Measurements from ENCODE around the gene THRB.

THRB gene

DNA sequence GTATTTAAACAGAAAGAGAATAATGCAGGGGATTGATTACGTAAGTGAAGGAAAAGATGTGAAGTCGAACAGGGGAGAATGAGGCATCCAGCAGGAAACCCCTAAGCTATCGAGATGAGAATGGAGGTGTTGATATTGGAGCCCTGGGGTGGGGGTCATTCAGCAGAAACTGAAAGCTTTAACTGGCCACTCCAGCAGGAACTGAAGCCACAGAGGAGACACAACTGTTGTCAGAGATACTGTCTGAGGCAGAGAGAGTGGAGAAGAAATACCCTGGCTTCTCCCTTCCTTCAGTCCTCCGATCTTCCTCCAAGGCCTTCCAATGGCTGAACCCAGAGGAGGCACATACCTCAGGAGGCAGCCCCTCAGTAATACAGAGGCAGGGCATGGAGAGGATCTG, 152.4 kb downstream of the THRB start:
- no peak for DNase-seq

DNA sequence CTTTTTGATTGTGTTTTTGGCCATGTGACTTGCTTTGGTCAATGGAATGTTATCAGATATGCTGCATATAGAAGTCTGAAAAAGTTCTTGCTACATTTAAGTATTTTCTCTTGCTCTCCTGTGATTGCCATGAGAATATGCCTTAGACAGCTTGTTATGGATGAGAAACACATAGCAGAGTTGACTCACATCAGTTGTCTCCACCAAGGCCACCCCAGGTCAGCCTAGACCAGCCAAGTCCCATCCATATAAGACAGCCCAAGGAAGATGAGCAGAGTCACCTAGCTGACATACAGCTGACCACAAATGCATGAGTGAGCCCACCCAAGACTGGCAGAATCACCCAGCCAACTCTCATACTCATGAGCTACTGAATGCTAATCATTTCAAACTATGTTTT, 153.0 kb downstream of the THRB start:
- DNase-seq = no peak

DNA sequence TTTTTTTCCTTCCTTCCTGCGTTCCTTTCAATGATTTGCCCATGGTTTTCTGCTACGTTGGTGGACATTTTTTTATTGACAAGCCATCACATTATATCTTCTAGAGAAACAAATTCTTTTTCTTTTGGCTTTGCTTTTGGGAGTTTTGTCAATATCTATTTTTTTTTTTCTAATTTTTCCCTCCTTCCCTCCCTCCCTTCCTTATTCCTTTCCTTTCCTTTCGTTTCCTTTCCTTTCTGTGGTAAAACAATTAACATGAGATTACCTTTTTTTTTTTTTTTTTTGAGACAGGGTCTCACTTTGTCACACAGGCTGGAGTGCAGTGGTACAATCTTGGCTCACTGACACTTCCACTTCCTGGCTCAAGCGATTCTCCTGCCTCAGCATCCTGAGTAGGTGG, 153.7 kb downstream of the THRB start:
- no peak for DNase-seq

DNA sequence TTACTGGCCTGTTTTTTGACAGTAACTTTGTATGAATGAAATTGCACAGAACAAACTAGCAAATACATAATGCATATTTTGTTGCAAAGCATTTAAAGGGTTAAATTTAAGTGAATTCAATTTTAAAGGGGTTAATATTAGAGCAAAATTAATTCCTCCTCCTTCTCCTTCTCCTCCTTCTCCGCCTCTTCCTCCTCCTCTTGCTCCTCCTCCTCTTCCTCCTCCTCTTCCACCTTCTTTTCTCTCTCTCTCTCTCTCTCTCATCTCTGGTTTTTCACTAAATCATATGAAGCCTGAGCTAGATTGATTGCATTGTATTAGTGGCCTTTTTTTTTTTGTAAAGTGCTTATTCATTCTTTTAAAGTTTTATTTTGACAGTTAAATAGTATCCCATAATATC, 154.5 kb downstream of the THRB start:
- DNase-seq = no peak

DNA sequence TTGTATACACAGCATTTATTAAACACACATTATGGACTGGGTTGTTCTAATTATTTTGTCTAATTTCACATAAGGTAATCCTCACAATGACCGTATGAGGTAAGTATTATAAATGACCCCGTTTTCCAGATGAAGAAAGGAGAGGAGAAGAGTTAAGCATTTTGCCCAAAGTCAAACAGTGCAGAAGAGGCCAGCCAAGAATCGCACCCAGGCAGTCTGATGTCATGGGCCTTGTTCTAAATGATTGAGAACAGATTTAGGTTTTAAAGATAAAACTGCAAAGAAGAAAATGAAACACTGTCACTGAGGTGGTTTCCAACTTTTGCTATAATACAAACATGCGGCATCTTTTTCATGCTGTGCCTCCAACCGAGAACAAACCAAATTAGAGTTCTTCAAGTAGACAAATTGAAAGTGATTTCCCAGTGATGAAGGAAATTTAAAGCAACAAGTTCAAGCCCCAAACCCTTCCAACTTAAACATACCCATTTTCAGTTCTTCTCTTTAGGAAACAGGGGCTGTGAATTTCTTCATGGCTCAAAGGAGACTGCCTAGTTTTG, 155.3 kb downstream of the THRB start:
- DNase-seq = no peak

DNA sequence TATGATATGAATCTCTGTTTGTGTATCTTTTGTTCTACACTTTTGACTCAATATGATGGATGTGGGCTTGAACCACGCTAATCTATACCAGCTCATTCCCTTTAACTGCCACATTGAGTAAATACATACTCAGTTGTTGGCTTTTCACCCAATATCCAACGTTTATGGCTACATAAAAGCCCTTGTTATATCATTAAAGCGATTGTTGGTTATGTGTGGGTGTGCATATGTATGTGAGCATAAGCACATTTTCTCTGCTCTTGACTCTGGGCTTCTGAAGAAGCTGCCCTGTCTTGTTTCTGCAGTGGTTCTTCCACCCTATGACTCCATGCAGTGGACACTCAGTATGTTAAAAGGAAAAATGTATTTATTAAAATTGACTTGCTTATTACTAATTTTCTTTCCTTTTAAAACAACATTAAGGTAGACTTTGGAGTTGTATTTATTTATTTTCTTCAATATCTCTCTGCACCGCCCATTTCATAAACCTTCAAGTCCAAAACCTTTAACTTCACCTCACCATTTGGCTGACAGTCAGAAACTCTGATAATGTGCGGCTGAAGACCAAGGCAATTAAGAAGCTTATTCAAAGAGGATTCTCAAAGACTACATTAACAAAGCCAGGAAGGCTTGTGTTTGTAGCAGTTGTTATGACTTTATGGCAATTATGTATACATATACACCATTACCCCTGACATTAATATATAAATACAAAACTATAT, 156.1 kb downstream of the THRB start:
- peak; percentile 49 for DNase-seq

DNA sequence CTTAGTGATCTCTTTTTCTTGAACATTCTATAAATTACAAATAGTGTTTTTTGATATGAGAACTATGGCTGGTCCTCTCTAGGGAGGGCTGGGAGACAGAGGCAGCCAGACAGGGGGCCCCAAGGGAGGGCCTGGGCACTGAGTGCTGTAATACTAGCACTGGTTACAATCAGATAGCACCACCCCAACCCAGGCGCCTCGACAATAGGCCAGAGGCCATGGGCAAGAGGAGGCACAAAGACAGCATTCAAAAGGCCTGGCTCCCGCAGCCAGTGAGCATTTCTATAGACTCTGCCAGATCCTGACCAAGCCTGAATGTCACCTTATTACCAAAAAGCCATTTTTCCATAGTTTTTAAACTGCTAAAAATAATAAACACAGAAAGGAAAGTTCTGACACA, 158.5 kb downstream of the THRB start:
- DNase-seq = no peak

DNA sequence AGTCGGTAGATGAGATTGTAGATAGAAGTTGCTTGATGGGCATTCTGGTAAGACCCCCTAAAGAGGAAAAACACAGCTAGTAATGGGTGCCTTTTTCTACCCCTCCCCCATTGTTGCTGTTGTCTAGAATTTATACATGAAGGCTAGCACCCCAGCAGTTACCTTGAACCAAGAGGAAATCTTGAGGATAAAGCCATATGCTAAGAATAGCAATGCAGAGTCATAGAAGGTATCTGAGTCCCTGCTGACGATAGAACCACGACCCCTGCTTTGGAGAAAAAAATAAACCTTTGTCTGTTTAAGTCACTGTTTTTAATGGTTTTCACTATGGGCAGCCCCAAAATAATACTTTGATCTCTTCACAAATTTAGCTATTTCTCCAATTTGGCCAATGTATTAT, 162.6 kb downstream of the THRB start:
- DNase-seq = no peak

DNA sequence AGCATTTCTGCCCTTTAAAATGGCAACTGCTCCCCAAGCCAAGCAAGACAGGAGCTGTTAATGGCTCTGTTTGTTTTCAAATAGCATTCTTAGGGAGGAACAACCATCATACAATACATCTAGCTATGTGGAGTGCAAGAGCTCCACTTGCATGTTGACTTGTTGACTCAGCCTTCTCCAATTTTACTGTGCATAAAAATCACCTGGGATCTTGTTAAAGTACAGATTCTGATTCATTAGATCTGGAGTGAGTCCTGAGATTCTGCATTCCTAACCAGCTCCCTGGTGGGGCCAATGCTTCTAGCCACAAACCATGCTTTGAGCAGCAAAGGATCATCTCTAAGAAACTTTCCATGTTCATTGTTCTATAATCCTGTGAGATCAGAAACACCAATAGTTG, 171.4 kb downstream of the THRB start:
- no peak for DNase-seq

DNA sequence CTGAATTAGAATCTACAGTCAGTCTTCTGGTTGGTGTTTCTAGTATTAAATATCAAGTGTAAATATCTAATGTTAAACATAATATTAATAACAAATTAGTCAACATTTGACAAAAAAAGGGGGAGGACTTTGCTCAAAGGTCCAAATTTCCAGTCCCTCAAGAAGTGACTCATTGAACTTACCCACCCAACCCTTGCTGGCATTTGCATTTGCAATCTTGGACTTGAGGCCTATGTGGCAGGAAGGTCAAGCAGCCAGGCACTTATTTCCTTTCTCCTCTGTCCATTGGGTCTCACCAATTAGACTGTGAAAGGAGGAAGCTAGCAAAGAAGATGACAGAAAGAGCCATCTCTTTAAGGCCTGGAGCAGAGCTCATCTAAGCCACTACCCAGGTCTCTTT, 174.0 kb downstream of the THRB start:
- DNase-seq = no peak

DNA sequence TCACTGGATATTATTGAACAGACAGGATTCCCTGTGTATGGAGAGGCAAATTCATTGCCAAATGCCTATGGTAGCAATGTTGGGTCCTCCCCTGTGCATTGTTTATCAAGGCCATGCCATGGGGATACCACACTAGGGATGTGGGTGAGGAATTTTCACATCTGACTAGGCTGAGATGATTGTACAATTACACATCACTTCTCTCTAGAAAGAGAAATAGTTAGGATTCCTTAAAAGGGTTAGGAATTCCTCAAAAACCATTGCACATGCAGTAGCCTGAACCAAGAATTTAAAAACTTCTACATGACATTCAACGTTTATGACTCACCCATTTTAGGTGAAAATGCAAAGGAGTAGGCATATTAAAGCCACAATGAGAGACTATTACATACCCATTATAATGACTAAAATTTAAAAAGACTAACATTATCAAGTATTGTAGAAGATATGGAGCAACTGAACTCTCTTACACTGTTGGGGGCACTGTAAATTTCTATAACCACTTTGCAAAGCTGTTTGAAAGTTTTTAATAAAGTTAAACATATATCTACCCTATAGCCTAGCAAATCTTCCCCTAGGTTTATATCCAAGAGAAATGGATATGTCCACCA, 175.9 kb downstream of the THRB start:
- DNase-seq = no peak

DNA sequence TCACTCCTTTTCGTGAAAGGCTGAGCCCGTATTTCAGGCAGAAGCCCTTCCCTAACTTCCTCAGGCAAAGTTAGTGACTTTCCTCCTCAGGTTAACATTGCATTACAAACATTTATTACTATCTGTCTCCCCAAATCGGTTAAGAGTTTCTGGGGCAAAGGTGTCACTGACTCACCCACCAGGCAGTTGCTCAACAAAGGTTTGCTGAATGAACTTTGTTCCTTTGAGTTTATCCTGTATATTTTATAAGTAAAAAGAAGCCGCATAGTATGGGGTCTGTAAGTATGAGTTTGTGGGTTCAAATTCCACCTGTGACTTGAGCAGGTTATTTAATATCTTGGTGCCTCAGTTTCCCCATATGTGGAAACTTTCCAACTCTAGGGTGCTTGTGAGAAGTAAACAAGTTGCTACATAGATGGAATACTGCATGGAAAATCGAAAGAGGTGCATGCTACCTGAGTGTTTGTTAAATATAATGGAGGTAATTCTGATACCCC, 177.7 kb downstream of the THRB start:
- DNase-seq = no peak

DNA sequence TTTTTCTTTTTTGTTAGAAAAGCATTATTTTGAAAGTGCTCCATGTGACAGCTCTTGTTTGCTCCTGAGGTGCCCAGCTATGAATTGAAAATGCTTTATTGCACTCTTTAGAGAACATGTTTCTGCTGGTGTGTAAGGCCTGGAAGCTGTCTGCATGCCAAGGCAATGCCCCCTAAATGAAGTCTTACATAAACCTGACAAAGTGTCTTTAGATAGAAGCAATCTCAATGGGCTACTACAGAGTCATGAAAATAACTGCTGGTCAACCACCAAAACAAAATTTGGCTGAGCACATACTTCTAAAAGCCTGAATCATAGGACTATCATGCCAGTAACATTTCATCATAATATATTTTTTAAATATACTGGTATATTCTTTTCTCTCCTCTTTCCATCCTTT, 178.7 kb downstream of the THRB start:
- DNase-seq = no peak

DNA sequence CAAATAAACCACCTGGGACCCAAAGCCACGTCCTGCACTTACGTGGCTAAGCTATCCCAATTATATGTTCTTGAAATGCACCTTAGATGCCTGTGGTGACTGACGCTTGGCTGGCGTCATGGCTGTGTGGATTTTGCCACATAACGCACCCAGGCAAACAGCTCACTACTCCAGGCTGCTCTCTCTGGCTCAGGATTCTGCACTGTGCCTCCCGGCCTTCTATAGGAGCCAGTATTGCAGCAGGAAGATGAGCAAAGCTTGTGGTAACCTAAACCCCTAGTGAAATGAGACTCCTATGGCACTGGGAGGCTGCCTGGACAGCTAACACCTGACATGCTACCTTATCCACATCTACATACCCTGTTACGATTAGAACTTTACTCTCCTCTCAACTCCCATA, 179.3 kb downstream of the THRB start:
- DNase-seq = no peak

DNA sequence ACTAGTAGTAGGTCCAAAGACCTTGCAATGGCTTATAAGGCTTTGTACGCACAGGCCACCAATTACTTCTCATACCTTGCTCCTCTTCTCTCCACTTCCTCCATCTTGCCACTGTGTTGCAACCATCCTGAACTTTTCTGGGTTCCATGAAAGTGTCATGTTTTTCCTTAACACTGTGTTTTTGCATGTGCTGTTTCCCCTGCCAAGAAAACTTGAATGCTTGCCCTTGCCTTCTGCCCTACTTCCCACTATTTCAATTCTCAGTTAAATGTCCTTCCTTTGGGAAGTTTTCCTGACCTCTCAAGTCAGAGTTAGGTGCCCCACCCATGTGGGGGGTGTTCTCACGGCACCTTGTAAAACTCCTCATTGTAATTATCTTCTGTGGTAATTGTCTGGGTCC, 182.8 kb downstream of the THRB start:
- DNase-seq = no peak

DNA sequence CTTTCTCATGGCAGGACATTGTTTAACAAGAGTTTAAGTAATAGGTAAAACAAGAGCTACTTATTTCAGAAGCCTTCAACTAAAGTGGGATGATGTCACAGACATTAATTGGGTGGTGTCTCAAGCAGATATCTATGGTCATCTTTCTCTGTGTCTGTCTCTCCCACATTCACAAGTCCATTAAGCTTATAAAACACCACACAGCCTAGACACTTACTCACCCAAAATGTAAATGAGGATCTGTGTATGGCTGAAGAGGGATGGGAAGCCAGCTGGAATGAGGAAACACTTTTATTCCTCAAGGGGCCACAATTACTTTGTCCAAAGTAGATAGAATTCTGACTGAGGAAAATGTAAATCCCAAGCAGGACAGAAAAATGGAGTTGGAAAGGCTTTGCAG, 183.8 kb downstream of the THRB start:
- no peak for DNase-seq

DNA sequence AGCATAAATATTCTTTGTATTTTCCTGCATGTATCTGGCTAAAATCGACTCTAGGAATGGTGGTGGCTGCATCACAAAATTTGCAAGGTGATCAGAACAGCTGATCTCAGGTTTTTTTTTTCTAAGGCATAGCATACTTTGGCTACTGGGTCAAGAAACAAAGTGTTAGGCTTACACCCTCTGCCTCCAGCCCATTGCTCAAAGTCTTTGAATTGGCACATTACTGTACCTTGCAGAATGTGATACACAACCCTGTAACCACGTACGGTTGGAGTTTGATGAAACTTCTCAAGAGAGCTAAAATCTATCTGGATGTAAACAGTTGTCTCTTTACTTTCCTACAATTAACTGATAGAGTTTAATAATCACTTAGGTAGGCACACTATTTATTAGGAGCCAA, 188.1 kb downstream of the THRB start:
- no peak for DNase-seq

DNA sequence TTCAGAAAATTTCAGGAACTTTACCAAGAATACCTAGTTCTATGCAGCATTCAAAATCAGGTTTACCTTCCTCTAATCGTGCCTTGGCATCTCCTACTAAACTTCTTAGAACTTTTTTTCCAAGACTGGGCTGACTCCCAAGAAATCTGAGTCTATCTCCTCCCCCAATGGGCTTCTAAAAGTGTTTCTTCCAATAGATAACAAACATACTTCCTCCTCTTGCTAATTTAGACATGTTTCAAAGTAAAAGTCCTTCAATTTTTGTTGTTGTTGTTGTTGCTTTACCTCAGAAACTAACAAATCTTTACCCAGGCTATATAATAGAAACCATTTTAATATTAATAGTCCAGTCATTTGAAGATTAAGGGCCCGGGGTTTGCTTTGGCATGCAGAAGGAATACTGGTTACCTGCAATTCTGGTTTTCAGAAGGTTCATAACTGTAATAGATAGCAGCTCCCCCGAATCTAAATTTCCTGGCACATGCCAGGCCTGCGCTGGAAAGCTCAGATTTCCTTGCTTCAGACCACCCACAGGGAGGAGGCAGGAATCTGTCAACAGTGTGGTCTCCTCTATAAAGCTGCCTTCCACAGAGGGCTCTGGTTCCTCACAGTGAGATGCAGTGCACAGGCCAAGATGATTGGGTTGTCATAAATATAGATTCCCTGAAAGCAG, 188.7 kb downstream of the THRB start:
- DNase-seq = no peak

DNA sequence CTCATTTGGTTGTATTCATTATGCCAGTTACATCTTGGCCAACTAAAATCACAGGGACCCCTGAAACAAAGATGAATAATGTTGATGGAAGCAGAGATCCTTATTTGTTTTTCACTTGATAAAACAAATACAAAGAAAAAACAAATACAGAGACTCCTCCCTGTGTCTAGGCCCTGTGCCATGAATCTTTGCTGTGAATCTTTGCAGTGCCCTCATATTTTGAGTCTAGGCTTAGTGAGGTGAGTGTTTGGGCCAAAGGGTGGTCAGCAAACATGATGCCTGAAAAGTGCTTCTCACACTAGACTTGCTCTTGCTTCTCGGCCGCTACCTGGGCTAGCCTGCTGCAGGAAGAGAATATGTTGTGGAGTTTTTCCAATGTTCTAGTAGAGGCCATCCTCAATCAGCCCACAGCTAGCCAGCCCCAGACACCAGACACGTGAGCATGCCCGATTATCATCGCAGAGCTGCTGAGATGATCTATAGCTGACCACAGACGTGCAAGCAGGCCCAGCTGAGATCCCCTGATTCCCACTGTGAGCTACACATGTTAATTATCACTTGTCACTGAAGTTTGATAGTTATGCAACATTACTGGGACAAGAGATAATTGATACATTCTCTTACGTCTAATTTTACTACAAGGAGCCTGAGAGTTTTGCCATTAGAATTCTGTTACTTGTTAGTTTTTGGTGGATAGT, 191.4 kb downstream of the THRB start:
- no peak for DNase-seq

DNA sequence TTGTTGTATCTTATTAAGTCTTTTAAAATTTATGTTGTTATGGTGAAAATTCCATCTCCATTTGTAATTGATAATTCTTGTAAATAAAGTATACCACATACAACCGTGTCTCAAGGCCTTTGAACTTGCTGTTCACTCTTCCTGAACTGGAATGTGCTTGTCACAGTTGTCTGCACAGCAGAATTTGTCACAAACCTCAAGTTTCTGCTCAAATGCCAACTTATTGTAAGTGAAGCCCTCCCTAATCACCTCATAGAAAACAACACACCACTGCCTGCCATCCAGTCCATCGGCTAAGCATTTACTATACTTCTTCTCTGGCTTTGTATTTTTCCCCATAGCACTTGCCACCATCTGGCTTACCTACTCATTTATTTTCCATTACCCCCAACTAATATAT, 192.3 kb downstream of the THRB start:
- DNase-seq = no peak

DNA sequence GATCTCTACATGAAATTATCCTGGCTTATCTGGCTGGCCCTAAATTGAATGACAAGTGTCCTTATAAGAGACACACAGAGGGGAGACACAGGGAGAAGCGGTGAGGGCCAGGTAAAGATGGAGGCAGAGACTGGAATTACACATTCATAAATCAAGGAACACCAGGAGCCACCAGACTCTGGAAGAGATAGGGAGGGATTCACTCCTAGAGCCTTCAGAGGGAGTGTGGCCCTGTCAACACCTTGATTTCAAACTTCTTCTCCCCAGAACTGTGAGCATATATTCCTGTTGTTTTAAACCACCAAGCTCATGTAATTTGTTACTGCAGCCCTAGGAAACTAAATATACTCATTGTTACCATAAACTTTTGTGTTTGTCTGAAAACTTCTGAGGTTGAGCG, 193.7 kb downstream of the THRB start:
- no peak for DNase-seq

DNA sequence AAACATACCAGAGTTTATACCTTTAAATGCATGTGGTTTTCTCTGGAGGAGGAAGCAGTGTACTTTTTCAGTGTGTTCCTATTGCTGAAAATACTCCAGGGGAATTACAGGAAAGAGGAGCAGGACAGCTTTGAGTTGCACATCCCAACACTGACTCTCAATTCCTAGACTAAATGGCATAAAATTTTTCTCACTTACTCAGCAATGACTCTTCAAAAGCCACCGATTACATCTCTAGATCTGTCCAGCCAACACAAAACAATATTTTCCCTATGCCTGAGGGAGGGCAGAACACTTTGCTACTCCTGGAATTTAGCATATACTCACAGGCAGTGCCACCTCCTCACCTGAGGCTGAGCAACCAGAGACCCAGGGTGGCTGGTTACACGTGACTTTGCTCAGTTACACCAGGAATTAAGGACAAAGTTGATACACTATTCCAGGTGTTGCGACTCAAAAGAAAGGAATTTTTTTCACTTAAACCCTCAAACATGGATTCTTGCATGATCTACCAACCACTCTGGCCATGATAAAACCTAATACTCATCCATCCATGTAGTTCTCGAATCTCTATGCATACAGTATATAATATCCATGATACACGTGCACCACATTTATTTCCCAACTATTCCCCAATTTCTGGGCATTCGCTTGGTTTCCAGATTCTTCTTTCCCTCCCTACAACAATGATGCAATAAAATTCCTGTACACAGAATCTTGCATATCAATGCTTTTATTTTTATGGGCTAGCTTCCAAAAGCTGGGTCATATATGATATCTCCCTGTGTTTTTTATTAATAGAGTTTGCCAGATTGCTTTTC, 194.6 kb downstream of the THRB start:
- no peak for DNase-seq
